Keratinocyte (primary cell): ENCODE measurements around the gene LIN28B. TPM values are rescaled to one million over a fixed set of nuclear protein-coding genes. Genes with fewer than 3 reads are reported as not detected.
"Not testable (repeated sequence)": the region's sequence is repeated elsewhere in the genome, so short reads cannot be mapped to it uniquely, and the experiment has no call there.

Experiments
- DNase-seq: peaks from one replicate; pipeline ENCODE4 v3.0.0-alpha.2; 2011; ENCODE audit warnings: low read depth, missing footprints, low spot score
- FAIRE-seq: peaks from 2 replicates; lab custom pipeline; 2011; peaks lifted over from hg19 to GRCh38; lab: Jason Lieb, UNC
- H2AFZ ChIP-seq: 2 replicates; pipeline ENCODE4 v1.6.0; 2012; ENCODE audit warnings: low read length, control low read depth, inconsistent platforms; ENCODE audit not compliant: control insufficient read depth
- H3K27ac ChIP-seq: 2 replicates; pipeline ENCODE4 v1.5.1; 2011; ENCODE audit warnings: low read length; ENCODE audit not compliant: control insufficient read depth, insufficient read depth
- H3K27me3 ChIP-seq: 3 replicates; pipeline ENCODE4 v1.6.0; 2011; ENCODE audit warnings: low read length; ENCODE audit not compliant: control insufficient read depth, insufficient read depth; ENCODE audit errors: extremely low read depth
- H3K36me3 ChIP-seq, 2 experiments: 2 replicates in 1 of 2; 3 replicates in 1 of 2; pipeline ENCODE4 v1.5.1; 2011; ENCODE audit warnings: low read length in 2 of 2, mild to moderate bottlenecking in 1 of 2; ENCODE audit not compliant: control insufficient read depth in 2 of 2, insufficient read depth in 2 of 2; ENCODE audit errors: extremely low read depth in 1 of 2
- H3K4me1 ChIP-seq: 3 replicates; pipeline ENCODE4 v1.5.1; 2011; ENCODE audit warnings: low read length; ENCODE audit not compliant: control insufficient read depth, insufficient read depth; ENCODE audit errors: extremely low read depth
- H3K4me2 ChIP-seq: 3 replicates; pipeline ENCODE4 v1.6.0; 2011; ENCODE audit warnings: low read depth, low read length; ENCODE audit not compliant: control insufficient read depth, insufficient read depth; ENCODE audit errors: extremely low read depth
- H3K4me3 ChIP-seq, 3 experiments: fragments of 200-600 bp in 1 of 3; sonication (generic) in 1 of 3; 2 replicates in 2 of 3; 3 replicates in 1 of 3; pipeline ENCODE4 v1.5.1; 2011 to 2016; ENCODE audit warnings: low read length in 3 of 3, mild to moderate bottlenecking in 3 of 3, control low read depth in 2 of 3, inconsistent platforms in 1 of 3, low read depth in 1 of 3, mixed read lengths in 1 of 3, mixed run types in 1 of 3, moderate library complexity in 1 of 3; ENCODE audit not compliant: control insufficient read depth in 2 of 3, insufficient read depth in 2 of 3; ENCODE audit errors: extremely low read depth in 1 of 3
- H3K79me2 ChIP-seq: 2 replicates; pipeline ENCODE4 v1.6.0; 2012; ENCODE audit warnings: low read length; ENCODE audit not compliant: control insufficient read depth, insufficient read depth
- H3K9ac ChIP-seq: 3 replicates; pipeline ENCODE4 v1.6.0; 2011; ENCODE audit warnings: low read length; ENCODE audit not compliant: control insufficient read depth, insufficient read depth; ENCODE audit errors: extremely low read depth
- H3K9me1 ChIP-seq: 3 replicates; pipeline ENCODE4 v1.6.0; 2011; ENCODE audit warnings: low read length; ENCODE audit not compliant: control insufficient read depth, insufficient read depth; ENCODE audit errors: extremely low read depth
- H3K9me3 ChIP-seq: 2 replicates; pipeline ENCODE4 v1.5.1; 2012; ENCODE audit warnings: low read depth, low read length; ENCODE audit not compliant: control insufficient read depth
- H4K20me1 ChIP-seq: 3 replicates; pipeline ENCODE4 v1.6.0; 2011; ENCODE audit warnings: low read length; ENCODE audit not compliant: control insufficient read depth, insufficient read depth; ENCODE audit errors: extremely low read depth
- EZH2 ChIP-seq: IDR thresholded peaks from one replicate; pipeline ENCODE4 v1.6.1; 2012; ENCODE audit warnings: inconsistent platforms, mild to moderate bottlenecking, low read length, moderate library complexity
- dilution Hi-C: fragments of 300-500 bp; cut with MboI; formaldehyde crosslinking; loops from one replicate; pipeline ENCODE4 v1.7.0; 2020; ENCODE audit warnings: low sequenced_read_pairs; ENCODE audit not compliant: extremely low pct_ligation_motif_present
- polyA plus RNA-seq, 5 experiments: library from polyadenylated mRNA; depleted of rRNA in 3 of 5; stranded (reverse) in 3 of 5; stranded (forward) in 1 of 5; unstranded in 1 of 5; fragments of >200 nt; gene quantifications; 1 replicate in 1 of 5; 2 replicates in 3 of 5; 3 replicates in 1 of 5; pipeline versions ENCODE4 v1.2.1 to v1.2.3, GENCODE V29; 2011 to 2012; ENCODE audit warnings: missing spikeins in 2 of 5, low read depth in 1 of 5, low replicate concordance in 1 of 5
- TF ChIP-seq, protein P1 (sequence below), 3 experiments: IDR thresholded peaks in 1 of 3; conservative IDR thresholded peaks in 1 of 3; optimal IDR thresholded peaks in 1 of 3; 2 replicates in 2 of 3; 3 replicates in 1 of 3; pipeline versions ENCODE3 to v1.5.1; 2011; ENCODE audit warnings: low read length in 3 of 3, mild to moderate bottlenecking in 3 of 3, moderate library complexity in 2 of 3, control low read depth in 1 of 3, inconsistent platforms in 1 of 3; ENCODE audit not compliant: insufficient read depth in 2 of 3; ENCODE audit errors: extremely low read depth in 1 of 3

The LIN28B gene
- polyA plus RNA-seq, 1 donor (not counting 4 experiments of a cell fraction or from before 2014, with no cell fraction given) = not detected

- H3K9ac ChIP-seq = no peak overlapping the region
- no peak for DNase-seq
- H4K20me1 ChIP-seq = no peaks in the 10 kb centered on the region
- no peak overlapping the region for H3K4me3 ChIP-seq
- no peaks in the 10 kb centered on the region for H3K27me3 ChIP-seq
- dilution Hi-C loops = no loop called here
- no peaks in the 10 kb centered on the region for H3K36me3 ChIP-seq
- FAIRE-seq = no peak
- no peaks in the 10 kb centered on the region for H3K79me2 ChIP-seq
- H3K9me1 ChIP-seq = no peaks in the 10 kb centered on the region
- TF ChIP-seq, protein P1, sequence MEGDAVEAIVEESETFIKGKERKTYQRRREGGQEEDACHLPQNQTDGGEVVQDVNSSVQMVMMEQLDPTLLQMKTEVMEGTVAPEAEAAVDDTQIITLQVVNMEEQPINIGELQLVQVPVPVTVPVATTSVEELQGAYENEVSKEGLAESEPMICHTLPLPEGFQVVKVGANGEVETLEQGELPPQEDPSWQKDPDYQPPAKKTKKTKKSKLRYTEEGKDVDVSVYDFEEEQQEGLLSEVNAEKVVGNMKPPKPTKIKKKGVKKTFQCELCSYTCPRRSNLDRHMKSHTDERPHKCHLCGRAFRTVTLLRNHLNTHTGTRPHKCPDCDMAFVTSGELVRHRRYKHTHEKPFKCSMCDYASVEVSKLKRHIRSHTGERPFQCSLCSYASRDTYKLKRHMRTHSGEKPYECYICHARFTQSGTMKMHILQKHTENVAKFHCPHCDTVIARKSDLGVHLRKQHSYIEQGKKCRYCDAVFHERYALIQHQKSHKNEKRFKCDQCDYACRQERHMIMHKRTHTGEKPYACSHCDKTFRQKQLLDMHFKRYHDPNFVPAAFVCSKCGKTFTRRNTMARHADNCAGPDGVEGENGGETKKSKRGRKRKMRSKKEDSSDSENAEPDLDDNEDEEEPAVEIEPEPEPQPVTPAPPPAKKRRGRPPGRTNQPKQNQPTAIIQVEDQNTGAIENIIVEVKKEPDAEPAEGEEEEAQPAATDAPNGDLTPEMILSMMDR (optimal IDR thresholded peaks at IDR 0.05 in 1 of 3, IDR thresholded peaks at IDR 0.05 in 1 of 3, conservative IDR thresholded peaks at IDR 0.05 in 1 of 3; ENCODE audit: extremely low read depth in 1 of 3, insufficient read depth in 2 of 3, low read length in 3 of 3) = no peak
- TF ChIP-seq EZH2 = no peak
- H2AFZ ChIP-seq = no peak overlapping the region
- H3K4me1 ChIP-seq = no peaks in the 10 kb centered on the region
- H3K4me2 ChIP-seq = no peak overlapping the region
- H3K27ac ChIP-seq = no peak overlapping the region
- H3K9me3 ChIP-seq = no peaks in the 10 kb centered on the region
Observed at GRCh38 chr6:104983776-104984175, 26.9 kb downstream of the LIN28B start.

DNA sequence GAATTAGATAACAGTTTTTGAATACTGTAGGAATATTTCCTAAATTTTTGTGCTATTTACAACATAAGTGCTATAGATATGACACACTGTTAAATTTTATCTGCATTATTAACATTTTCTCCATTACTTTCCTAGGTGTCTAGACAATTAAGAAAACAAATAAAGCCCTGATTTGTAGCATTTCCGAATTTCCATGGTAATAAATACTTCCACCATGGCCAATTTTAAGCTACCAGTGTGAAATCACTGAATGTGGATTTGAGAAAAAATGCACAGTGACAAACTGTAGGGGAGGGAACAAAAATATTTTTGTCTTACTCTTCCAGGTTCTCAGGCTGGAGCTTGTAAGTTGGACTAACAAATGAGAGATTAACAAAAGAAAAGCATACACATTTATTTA is 27.9 kb downstream of the LIN28B start:
- dilution Hi-C loops = no loop called here
- H3K4me1 ChIP-seq = no peaks in the 10 kb centered on the region
- FAIRE-seq (no peak), DNase-seq (no peak)
- no peak overlapping the region for H3K27ac ChIP-seq
- H3K9me1 ChIP-seq = no peaks in the 10 kb centered on the region
- H3K9ac ChIP-seq = no peak overlapping the region
- H3K36me3 ChIP-seq = no peaks in the 10 kb centered on the region
- no peaks in the 10 kb centered on the region for H3K79me2 ChIP-seq
- no peak overlapping the region for H3K4me3 ChIP-seq
- H3K4me2 ChIP-seq = no peak overlapping the region
- no peaks in the 10 kb centered on the region for H4K20me1 ChIP-seq
- TF ChIP-seq, protein P1 (optimal IDR thresholded peaks at IDR 0.05 in 1 of 3, IDR thresholded peaks at IDR 0.05 in 1 of 3, conservative IDR thresholded peaks at IDR 0.05 in 1 of 3; ENCODE audit: extremely low read depth in 1 of 3, insufficient read depth in 2 of 3, low read length in 3 of 3) = no peak
- TF ChIP-seq EZH2 = no peak
- no peak overlapping the region for H2AFZ ChIP-seq
- H3K9me3 ChIP-seq = no peaks in the 10 kb centered on the region
- no peaks in the 10 kb centered on the region for H3K27me3 ChIP-seq

DNA sequence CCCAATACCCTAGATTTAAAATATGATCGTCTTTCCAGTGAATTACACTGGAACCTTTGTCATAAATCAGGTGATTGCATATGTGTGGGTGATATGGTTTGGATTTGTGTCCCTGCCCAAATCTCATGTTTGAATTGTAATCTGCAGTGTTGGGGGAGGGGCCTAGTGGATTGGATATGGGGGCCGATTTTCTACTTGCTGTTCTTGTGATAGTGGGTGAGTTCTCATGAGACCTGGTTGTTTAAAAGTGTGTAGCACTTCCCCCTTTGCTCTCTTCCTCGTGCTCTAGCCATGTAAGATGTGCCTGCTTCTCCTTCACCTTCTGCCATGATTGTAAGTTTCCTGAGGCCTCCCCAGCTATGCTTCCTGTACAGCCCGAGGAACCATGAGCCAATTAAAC is 29.0 kb downstream of the LIN28B start:
- dilution Hi-C loops = not testable (repeated sequence)

More for the DNA sequence above, 29.0 kb downstream of the LIN28B start:
- not testable (repeated sequence) for H3K9me3 ChIP-seq, H3K27me3 ChIP-seq, H3K4me2 ChIP-seq, H3K4me3 ChIP-seq, H3K4me1 ChIP-seq, H3K79me2 ChIP-seq, FAIRE-seq, H2AFZ ChIP-seq, H3K36me3 ChIP-seq, H3K9me1 ChIP-seq, H3K27ac ChIP-seq, DNase-seq, H4K20me1 ChIP-seq, H3K9ac ChIP-seq
